PFSK-1 (cell line): Measurements from ENCODE around the gene NAALAD2.

Experiments used
- FOXP2 ChIP-seq: optimal IDR thresholded peaks from 2 replicates; pipeline ENCODE3; 2011; ENCODE audit warnings: borderline replicate concordance, control low read depth, inconsistent platforms; ENCODE audit not compliant: insufficient read depth; ENCODE audit errors: extremely low read length, extremely low read depth
- POLR2AphosphoS5 ChIP-seq: IDR thresholded peaks from 2 replicates; pipeline ENCODE4 v1.6.1; 2012; ENCODE audit warnings: low read depth, mild to moderate bottlenecking, control low read depth, low read length, moderate library complexity
- REST ChIP-seq, 2 experiments: IDR thresholded peaks; 2 replicates each; pipeline versions ENCODE4 v1.6.1 to v1.8.0; 2011 to 2012; ENCODE audit warnings: low read depth in 2 of 2, low read length in 2 of 2, control low read depth in 1 of 2, inconsistent platforms in 1 of 2, mild to moderate bottlenecking in 1 of 2, moderate library complexity in 1 of 2; ENCODE audit not compliant: insufficient read depth in 1 of 2
- SIN3A ChIP-seq: IDR thresholded peaks from 2 replicates; pipeline ENCODE4 v1.6.1; 2012; ENCODE audit warnings: mild to moderate bottlenecking, low read length, moderate library complexity, borderline replicate concordance; ENCODE audit not compliant: insufficient read depth
- TAF1 ChIP-seq: IDR thresholded peaks from 2 replicates; pipeline ENCODE4 v1.6.1; 2012; ENCODE audit warnings: low read length, control low read depth, borderline replicate concordance; ENCODE audit not compliant: insufficient read depth

NAALAD2 gene

GRCh38 chr11:90187839-90188238 is 53.4 kb downstream of the NAALAD2 start:
- TF ChIP-seq SIN3A (no peak), TAF1 (no peak), REST (IDR thresholded peaks at IDR 0.05; ENCODE audit: insufficient read depth in 1 of 2, low read depth in 2 of 2, low read length in 2 of 2) (no peak)

- TF ChIP-seq POLR2AphosphoS5 (no peak), SIN3A (no peak), FOXP2 (no peak), REST (IDR thresholded peaks at IDR 0.05; ENCODE audit: insufficient read depth in 1 of 2, low read depth in 2 of 2, low read length in 2 of 2) (no peak), TAF1 (no peak)
These were observed 54.5 kb downstream of the NAALAD2 start for GRCh38 chr11:90189011-90189410.

- TF ChIP-seq TAF1 (no peak), SIN3A (no peak), FOXP2 (no peak), REST (IDR thresholded peaks at IDR 0.05; ENCODE audit: insufficient read depth in 1 of 2, low read depth in 2 of 2, low read length in 2 of 2) (no peak), POLR2AphosphoS5 (no peak)
These were observed 58.6 kb downstream of the NAALAD2 start for GRCh38 chr11:90192869-90193582.

- TF ChIP-seq REST (IDR thresholded peaks at IDR 0.05; ENCODE audit: insufficient read depth in 1 of 2, low read depth in 2 of 2, low read length in 2 of 2) (no peak), TAF1 (no peak), POLR2AphosphoS5 (no peak), SIN3A (no peak), FOXP2 (no peak)
These were observed 62.9 kb downstream of the NAALAD2 start for GRCh38 chr11:90197377-90197776.

GRCh38 chr11:90202342-90202741 is 67.9 kb downstream of the NAALAD2 start:
- TF ChIP-seq TAF1 (no peak), FOXP2 (no peak), POLR2AphosphoS5 (no peak), SIN3A (no peak), REST (IDR thresholded peaks at IDR 0.05; ENCODE audit: insufficient read depth in 1 of 2, low read depth in 2 of 2, low read length in 2 of 2) (no peak)
